ENCODE results near the gene SLC35G4. TPM values are rescaled to one million over a fixed set of nuclear protein-coding genes. Genes with fewer than 3 reads are reported as not detected.

Gene SLC35G4
- total and polyA plus RNA-seq, 2 experiments from 2014 or later, result not detected

DNA sequence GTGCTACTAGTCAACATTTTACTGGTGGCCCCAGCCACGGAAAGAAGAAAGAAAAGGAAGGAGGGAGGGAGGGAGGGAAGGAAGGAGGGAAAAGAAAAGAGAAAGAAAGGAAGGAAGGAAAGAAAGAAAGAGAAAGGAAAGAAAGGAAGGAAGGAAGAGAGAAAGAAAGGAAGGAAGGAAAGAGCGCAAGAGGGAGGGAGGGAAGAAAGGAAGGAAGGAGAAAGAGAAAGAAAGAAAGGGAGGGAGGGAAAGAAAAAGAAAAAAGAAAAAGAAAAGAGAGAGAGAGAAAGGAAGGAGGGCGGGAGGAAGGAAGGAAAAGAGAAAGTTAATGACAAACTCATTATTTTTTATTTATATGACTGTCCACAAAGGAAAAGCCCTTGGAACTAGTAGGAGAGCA lies 34.9 kb upstream of the SLC35G4 start:
- Histone ChIP-seq H3K36me3 (ENCODE audit: low read depth) (no peaks in the 10 kb centered on the region), H3K4me2 (ENCODE audit: unreplicated experiment) (no peak overlapping the region), H3K4me3 (no peak overlapping the region), H3K79me2 (ENCODE audit: insufficient read depth) (no peaks in the 10 kb centered on the region), H3F3A (ENCODE audit: insufficient read depth) (no peaks in the 10 kb centered on the region), H3K4me1 (ENCODE audit: insufficient read depth) (no peaks in the 10 kb centered on the region), H3K27ac (no peak overlapping the region), H3K9me2 (ENCODE audit: insufficient read depth) (no peaks in the 10 kb centered on the region), H4K20me1 (ENCODE audit: insufficient read depth) (no peaks in the 10 kb centered on the region), H2AFZ (no peak overlapping the region), H3K27me3 (replicated peaks; ENCODE audit: insufficient read depth) (peaks cover 28% of the 10 kb centered on the region), H3K9ac (no peak overlapping the region), H3K9me3 (ENCODE audit: low read depth) (no peaks in the 10 kb centered on the region)
- 54 to 56% methylated on average over 2 to 3 of the region's 3 CpGs for WGBS, 2 experiments (ENCODE audit: low coverage in 1 of 2, low lambda C conversion rate in 2 of 2, missing lambda C conversion rate in 2 of 2)
- no peak for DNase-seq
- no peak for TF ChIP-seq EZH2 (IDR thresholded peaks at IDR 0.05; ENCODE audit: insufficient read depth, poor library complexity, severe bottlenecking)
- in situ Hi-C loops (cut with MboI), result no loop called here

DNA sequence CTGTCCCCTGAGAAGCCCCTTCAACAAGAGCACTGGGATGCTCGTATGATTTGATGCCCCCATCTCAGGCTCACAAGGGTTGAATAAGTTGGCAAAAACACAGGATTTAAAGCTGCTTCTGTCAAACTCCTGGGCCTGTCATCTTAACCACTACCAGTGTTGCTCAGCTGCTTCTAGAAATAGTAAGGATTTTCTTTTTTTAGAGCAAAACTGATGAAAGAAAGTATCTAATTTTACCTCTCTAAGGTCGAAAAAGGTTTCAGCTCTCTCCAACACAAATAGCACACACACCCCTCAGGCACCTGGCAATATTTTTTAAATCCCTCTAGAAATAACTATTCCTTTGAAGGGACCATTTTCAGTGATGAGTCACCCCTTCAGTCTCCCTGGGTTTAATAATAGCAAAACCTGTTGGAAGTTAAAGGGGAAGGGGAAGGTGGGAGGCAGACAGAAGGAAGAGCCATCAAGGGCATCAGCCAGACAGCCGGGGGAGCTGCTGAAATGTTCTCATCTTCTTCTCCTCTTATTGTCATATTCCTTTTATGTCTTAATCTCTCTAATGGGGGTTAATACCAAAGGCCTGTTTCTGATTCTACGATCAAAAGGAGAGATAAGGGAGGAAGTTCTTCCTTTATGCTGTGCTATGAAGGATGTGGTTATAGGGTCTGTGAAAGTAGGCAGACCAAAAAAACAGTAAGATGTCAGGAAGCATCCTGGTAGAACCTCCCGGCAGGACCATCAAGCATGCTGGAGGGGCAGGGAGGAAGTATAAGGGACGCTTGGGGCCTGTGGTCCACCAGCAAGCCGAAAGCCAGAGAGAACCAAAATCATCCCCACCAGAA lies 31.9 kb upstream of the SLC35G4 start:
- no peak overlapping the region for H3K4me2 ChIP-seq (ENCODE audit: unreplicated experiment)
- no peak overlapping the region for H3K4me3 ChIP-seq
- in situ Hi-C loops (cut with MboI), result no loop called here
- 36 to 38% methylated on average over 7 of the region's 7 CpGs for WGBS, 2 experiments (ENCODE audit: low coverage in 1 of 2, low lambda C conversion rate in 2 of 2, missing lambda C conversion rate in 2 of 2)
- no peaks in the 10 kb centered on the region for H4K20me1 ChIP-seq (ENCODE audit: insufficient read depth)
- H3K4me1 ChIP-seq (ENCODE audit: insufficient read depth), result no peaks in the 10 kb centered on the region
- H2AFZ ChIP-seq, result no peak overlapping the region
- no peaks in the 10 kb centered on the region for H3F3A ChIP-seq (ENCODE audit: insufficient read depth)
- H3K79me2 ChIP-seq (ENCODE audit: insufficient read depth), result no peaks in the 10 kb centered on the region
- H3K9me2 ChIP-seq (ENCODE audit: insufficient read depth), result no peaks in the 10 kb centered on the region
- H3K36me3 ChIP-seq (ENCODE audit: low read depth), result no peaks in the 10 kb centered on the region
- H3K27me3 ChIP-seq (replicated peaks; ENCODE audit: insufficient read depth), result peaks cover 28% of the 10 kb centered on the region
- TF ChIP-seq EZH2phosphoT487 (IDR thresholded peaks at IDR 0.05; ENCODE audit: insufficient read depth, low read depth), result no peak
- no peak for TF ChIP-seq EZH2 (IDR thresholded peaks at IDR 0.05; ENCODE audit: insufficient read depth, poor library complexity, severe bottlenecking)
- no peak for DNase-seq
- H3K9me3 ChIP-seq (ENCODE audit: low read depth), result no peaks in the 10 kb centered on the region
- no peak overlapping the region for H3K9ac ChIP-seq
- no peak overlapping the region for H3K27ac ChIP-seq

DNA sequence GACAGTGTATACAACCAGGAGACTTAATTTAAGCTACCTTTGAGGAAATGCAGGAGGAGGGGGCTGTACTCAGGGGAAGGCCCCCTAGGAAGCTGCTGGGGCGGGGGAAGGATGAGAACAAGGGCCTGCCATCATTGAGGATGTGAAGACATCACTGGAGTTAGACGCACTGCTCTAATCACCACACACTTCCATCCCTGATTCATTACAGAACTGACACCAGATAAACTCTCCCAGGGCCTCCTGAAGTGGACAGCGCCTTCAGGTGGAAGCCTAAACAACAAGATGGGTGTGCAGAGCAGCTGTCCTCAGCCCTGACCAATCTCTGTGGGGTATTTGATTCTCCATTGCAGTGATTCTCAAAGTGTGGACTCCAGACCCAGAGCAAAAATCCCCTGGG lies 30.6 kb upstream of the SLC35G4 start:
- H3K79me2 ChIP-seq (ENCODE audit: insufficient read depth), result no peaks in the 10 kb centered on the region
- no peaks in the 10 kb centered on the region for H3F3A ChIP-seq (ENCODE audit: insufficient read depth)
- H3K9me3 ChIP-seq (ENCODE audit: low read depth), result no peaks in the 10 kb centered on the region
- H3K4me1 ChIP-seq (ENCODE audit: insufficient read depth), result no peaks in the 10 kb centered on the region
- in situ Hi-C loops (cut with MboI), result no loop called here
- peaks cover 15% of the 10 kb centered on the region for H3K27me3 ChIP-seq (replicated peaks; ENCODE audit: insufficient read depth)
- WGBS, 2 experiments (ENCODE audit: low coverage in 1 of 2, low lambda C conversion rate in 2 of 2, missing lambda C conversion rate in 2 of 2), result 44 to 60% methylated on average over 3 of the region's 3 CpGs
- no peak overlapping the region for H3K4me2 ChIP-seq (ENCODE audit: unreplicated experiment)
- H2AFZ ChIP-seq, result no peak overlapping the region
- no peaks in the 10 kb centered on the region for H3K36me3 ChIP-seq (ENCODE audit: low read depth)
- no peak overlapping the region for H3K9ac ChIP-seq
- H3K27ac ChIP-seq, result no peak overlapping the region
- DNase-seq, result no peak
- no peak for TF ChIP-seq EZH2 (IDR thresholded peaks at IDR 0.05; ENCODE audit: insufficient read depth, poor library complexity, severe bottlenecking)
- no peak for TF ChIP-seq EZH2phosphoT487 (IDR thresholded peaks at IDR 0.05; ENCODE audit: insufficient read depth, low read depth)
- H3K9me2 ChIP-seq (ENCODE audit: insufficient read depth), result no peaks in the 10 kb centered on the region
- H4K20me1 ChIP-seq (ENCODE audit: insufficient read depth), result no peaks in the 10 kb centered on the region
- H3K4me3 ChIP-seq, result no peak overlapping the region

DNA sequence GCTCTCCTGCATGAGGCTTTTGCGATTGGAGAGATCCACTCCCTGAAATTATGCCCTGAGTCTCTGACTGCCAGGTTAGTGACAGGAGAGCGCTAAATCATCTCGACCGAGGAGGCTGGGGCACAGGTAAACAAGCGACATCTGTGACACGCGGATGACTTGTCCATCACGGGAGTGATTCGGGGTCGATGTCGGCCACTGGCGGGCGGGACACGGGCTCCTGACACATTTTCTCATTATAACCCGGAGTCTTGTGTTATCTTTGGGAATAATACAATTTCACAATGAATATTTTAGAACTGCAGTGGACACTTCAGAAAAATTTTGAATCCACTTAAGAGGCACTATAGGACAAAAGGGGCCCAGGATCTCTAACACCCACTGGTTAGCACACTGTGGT lies 29.5 kb upstream of the SLC35G4 start:
- Histone ChIP-seq H2AFZ (no peak overlapping the region), H3K79me2 (ENCODE audit: insufficient read depth) (no peaks in the 10 kb centered on the region), H3K36me3 (ENCODE audit: low read depth) (no peaks in the 10 kb centered on the region), H3K4me2 (ENCODE audit: unreplicated experiment) (no peak overlapping the region), H3K9me3 (ENCODE audit: low read depth) (no peaks in the 10 kb centered on the region), H3K4me1 (ENCODE audit: insufficient read depth) (no peaks in the 10 kb centered on the region), H3K27me3 (replicated peaks; ENCODE audit: insufficient read depth) (peaks cover 10% of the 10 kb centered on the region; the same call in 1 of the 2 replicates), H3K27ac (no peak overlapping the region), H4K20me1 (ENCODE audit: insufficient read depth) (no peaks in the 10 kb centered on the region), H3F3A (ENCODE audit: insufficient read depth) (no peaks in the 10 kb centered on the region), H3K9me2 (ENCODE audit: insufficient read depth) (no peaks in the 10 kb centered on the region), H3K4me3 (no peak overlapping the region), H3K9ac (no peak overlapping the region)
- TF ChIP-seq EZH2 (IDR thresholded peaks at IDR 0.05; ENCODE audit: insufficient read depth, poor library complexity, severe bottlenecking), result no peak
- TF ChIP-seq EZH2phosphoT487 (IDR thresholded peaks at IDR 0.05; ENCODE audit: insufficient read depth, low read depth), result no peak
- WGBS, 2 experiments (ENCODE audit: low coverage in 1 of 2, low lambda C conversion rate in 2 of 2, missing lambda C conversion rate in 2 of 2), result 84% methylated on average over 15 of the region's 15 CpGs
- no peak for DNase-seq
- in situ Hi-C loops (cut with MboI), result no loop called here

All from GM23248 (cell line).